Parathyroid adenoma (tissue), 2 donors: ENCODE data around the gene B3GAT1.
"Not testable (repeated sequence)": the region's sequence is repeated elsewhere in the genome, so short reads cannot be mapped to it uniquely, and the experiment has no call there.

Experiments
- H2AFZ ChIP-seq: fragments of 300-600 bp; sonication (generic); one replicate; pipeline ENCODE4 v1.7.0; 2017; ENCODE audit warnings: antibody characterized with exemption, mild to moderate bottlenecking
- H3K27ac ChIP-seq: fragments of 300-600 bp; sonication (generic); one replicate; pipeline ENCODE4 v1.7.0; 2017
- H3K27me3 ChIP-seq: fragments of 300-600 bp; sonication (generic); one replicate; pipeline ENCODE4 v1.7.0; 2017; ENCODE audit warnings: low read length; ENCODE audit not compliant: control insufficient read depth, insufficient read depth
- H3K36me3 ChIP-seq: fragments of 300-600 bp; sonication (generic); one replicate; pipeline ENCODE4 v1.7.0; 2017; ENCODE audit warnings: low read length; ENCODE audit not compliant: control insufficient read depth, insufficient read depth
- H3K4me1 ChIP-seq: fragments of 300-600 bp; sonication (generic); one replicate; pipeline ENCODE4 v1.7.0; 2017; ENCODE audit warnings: control low read depth
- H3K4me2 ChIP-seq: fragments of 300-600 bp; sonication (generic); one replicate; pipeline ENCODE4 v1.7.0; 2017; ENCODE audit warnings: low read length
- H3K4me3 ChIP-seq: fragments of 300-600 bp; sonication (generic); one replicate; pipeline ENCODE4 v1.7.0; 2017; ENCODE audit warnings: low read depth, low read length
- H3K79me2 ChIP-seq: fragments of 300-600 bp; sonication (generic); one replicate; pipeline ENCODE4 v1.7.0; 2017; ENCODE audit warnings: control low read depth
- H3K9ac ChIP-seq: fragments of 300-600 bp; sonication (generic); one replicate; pipeline ENCODE4 v1.7.0; 2017; ENCODE audit warnings: mild to moderate bottlenecking
- H3K9me3 ChIP-seq: fragments of 300-600 bp; sonication (generic); one replicate; pipeline ENCODE4 v1.7.0; 2017; ENCODE audit warnings: low read length; ENCODE audit not compliant: control insufficient read depth
- CTCF ChIP-seq: fragments of 300-600 bp; sonication (generic); IDR thresholded peaks from one replicate; pipeline ENCODE4 v1.7.0; 2017; ENCODE audit warnings: antibody characterized with exemption, mild to moderate bottlenecking
- donor health status: primary hyperparathyroidism.

The B3GAT1 gene

GRCh38 chr11:134447696-134448095 lies 35.7 kb upstream of the B3GAT1 start:
- Histone ChIP-seq H3K9me3 (no peaks in the 10 kb centered on the region), H3K27ac (no peak overlapping the region), H3K79me2 (no peaks in the 10 kb centered on the region), H3K27me3 (no peaks in the 10 kb centered on the region), H3K4me1 (no peaks in the 10 kb centered on the region), H3K36me3 (no peaks in the 10 kb centered on the region), H3K9ac (no peak overlapping the region), H2AFZ (no peak overlapping the region), H3K4me2 (no peak overlapping the region), H3K4me3 (no peak overlapping the region)
- no peak for TF ChIP-seq CTCF

- H3K9ac ChIP-seq: no peak overlapping the region
- TF ChIP-seq CTCF: no peak
- no peak overlapping the region for H3K27ac ChIP-seq
- no peaks in the 10 kb centered on the region for H3K79me2 ChIP-seq
- H3K36me3 ChIP-seq: no peaks in the 10 kb centered on the region
- no peaks in the 10 kb centered on the region for H3K9me3 ChIP-seq
- no peaks in the 10 kb centered on the region for H3K4me1 ChIP-seq
- no peaks in the 10 kb centered on the region for H3K27me3 ChIP-seq
- no peak overlapping the region for H3K4me3 ChIP-seq
- H2AFZ ChIP-seq: no peak overlapping the region
- no peak overlapping the region for H3K4me2 ChIP-seq
These were observed 33.7 kb upstream of the B3GAT1 start for GRCh38 chr11:134445601-134446325.

GRCh38 chr11:134444160-134445108 lies 32.4 kb upstream of the B3GAT1 start:
- not testable (repeated sequence) for H3K9ac ChIP-seq, H3K27me3 ChIP-seq, H3K4me1 ChIP-seq, H3K27ac ChIP-seq, H3K79me2 ChIP-seq, H3K36me3 ChIP-seq, H3K4me3 ChIP-seq, H3K4me2 ChIP-seq, H2AFZ ChIP-seq, H3K9me3 ChIP-seq

GRCh38 chr11:134443246-134443645 lies 31.2 kb upstream of the B3GAT1 start:
- Histone ChIP-seq H3K9me3 (no peaks in the 10 kb centered on the region), H3K4me1 (no peaks in the 10 kb centered on the region), H3K27ac (no peak overlapping the region), H3K9ac (no peak overlapping the region), H3K4me3 (no peak overlapping the region), H3K4me2 (no peak overlapping the region), H3K79me2 (no peaks in the 10 kb centered on the region), H3K27me3 (no peaks in the 10 kb centered on the region), H2AFZ (no peak overlapping the region), H3K36me3 (no peaks in the 10 kb centered on the region)
- no peak for TF ChIP-seq CTCF

GRCh38 chr11:134442246-134442645 lies 30.2 kb upstream of the B3GAT1 start:
- Histone ChIP-seq H3K4me1 (no peaks in the 10 kb centered on the region), H2AFZ (no peak overlapping the region), H3K36me3 (no peaks in the 10 kb centered on the region), H3K27ac (no peak overlapping the region), H3K4me2 (no peak overlapping the region), H3K9me3 (no peaks in the 10 kb centered on the region), H3K9ac (no peak overlapping the region), H3K4me3 (no peak overlapping the region), H3K79me2 (no peaks in the 10 kb centered on the region), H3K27me3 (no peaks in the 10 kb centered on the region)
- TF ChIP-seq CTCF: no peak
